Right lobe of liver (tissue), 4 donors: ENCODE results near the gene FRY.

Experiments used
- CTCF ChIP-seq, 4 donors: fragments of 200-600 bp in 3 of 4; fragments of 450-650 bp in 1 of 4; IDR thresholded peaks; one replicate each; pipeline versions ENCODE4 v1.5.1 to v1.8.0; 2016 to 2022; ENCODE audit warnings: antibody characterized with exemption in 4 of 4, mild to moderate bottlenecking in 2 of 4
- POLR2A ChIP-seq: fragments of 450-650 bp; IDR thresholded peaks from one replicate; pipeline ENCODE4 v1.6.1; 2017; ENCODE audit warnings: antibody characterized with exemption, mild to moderate bottlenecking
- donor health status: DM: no; HTN: no; CAD: no.
- donor health status: DM: no; HTN: no; CAD: no.
- donor health status: DM: no; HTN: yes; CAD: no.

GRCh38 chr13:32214071-32214470 lies 182.5 kb downstream of the FRY start:
- TF ChIP-seq POLR2A (no peak), CTCF (IDR thresholded peaks at IDR 0.05) (no peak)
